ENCODE results near the gene APAF1. TPM values are rescaled to one million over a fixed set of nuclear protein-coding genes. Genes with fewer than 3 reads are reported as not detected.

The APAF1 gene
- polyA plus RNA-seq, 12 donors = 24.0 to 41.3 (median 36.2) TPM; not detected in 1

- DNase-seq = no peak
These were observed 11.4 kb downstream of the APAF1 start for GRCh38 chr12:98656289-98657101.

DNA sequence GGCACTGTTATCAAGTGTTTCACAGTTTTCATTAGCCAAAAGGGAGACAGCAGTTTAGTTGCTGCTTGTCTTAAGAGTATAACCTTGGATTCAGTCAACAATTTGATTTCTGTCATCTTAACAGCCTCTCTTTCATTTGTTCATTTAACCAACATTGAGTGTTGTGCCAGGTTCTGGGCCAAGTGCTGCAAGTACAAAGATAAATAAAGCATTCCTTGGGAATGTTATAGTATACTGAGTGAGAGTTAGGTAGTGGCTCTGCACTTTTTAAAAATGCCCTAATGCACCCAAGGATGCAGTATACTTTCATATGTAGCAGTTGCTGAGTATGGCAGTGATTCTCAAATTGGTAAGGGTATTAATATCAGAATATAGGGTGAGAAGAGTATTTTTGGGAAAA lies 15.4 kb downstream of the APAF1 start:
- no peak for DNase-seq

- DNase-seq = no peak
These were observed 24.7 kb downstream of the APAF1 start for GRCh38 chr12:98669751-98670150.

DNA sequence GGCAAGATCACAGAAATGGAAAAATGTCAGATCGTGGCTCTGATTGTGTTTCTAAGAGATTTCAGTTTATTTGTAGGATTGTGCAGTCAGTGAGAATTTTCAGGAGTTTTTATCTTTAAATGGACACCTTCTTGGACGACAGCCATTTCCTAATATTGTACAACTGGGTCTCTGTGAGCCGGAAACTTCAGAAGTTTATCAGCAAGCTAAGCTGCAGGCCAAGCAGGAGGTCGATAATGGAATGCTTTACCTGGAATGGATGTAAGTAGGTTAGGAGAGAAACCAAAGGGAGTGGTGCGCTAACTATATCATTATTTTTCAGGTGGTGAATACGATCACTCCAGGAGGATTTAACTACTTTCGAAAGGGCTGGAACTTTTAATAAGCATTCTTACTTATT lies 26.4 kb downstream of the APAF1 start:
- DNase-seq = no peak

DNA sequence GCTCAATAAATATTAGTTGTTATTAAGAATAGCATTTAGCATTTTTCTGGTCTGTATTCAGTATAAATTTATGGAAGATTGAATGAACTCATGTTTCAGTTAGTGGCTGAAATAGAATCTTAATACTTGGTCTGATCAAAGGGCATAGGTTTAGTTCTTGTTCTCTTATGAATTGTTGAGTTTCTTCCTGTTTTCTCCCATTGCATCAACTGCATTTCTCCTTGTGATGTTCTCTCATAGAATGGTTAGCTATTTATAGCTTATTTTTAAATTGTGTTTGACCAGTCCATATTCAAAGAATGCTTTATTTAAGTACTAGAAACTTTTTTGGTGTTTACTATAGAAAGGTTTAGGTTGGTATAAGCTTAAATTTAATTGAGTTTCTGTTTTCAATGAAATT lies 29.8 kb downstream of the APAF1 start:
- DNase-seq = no peak

DNA sequence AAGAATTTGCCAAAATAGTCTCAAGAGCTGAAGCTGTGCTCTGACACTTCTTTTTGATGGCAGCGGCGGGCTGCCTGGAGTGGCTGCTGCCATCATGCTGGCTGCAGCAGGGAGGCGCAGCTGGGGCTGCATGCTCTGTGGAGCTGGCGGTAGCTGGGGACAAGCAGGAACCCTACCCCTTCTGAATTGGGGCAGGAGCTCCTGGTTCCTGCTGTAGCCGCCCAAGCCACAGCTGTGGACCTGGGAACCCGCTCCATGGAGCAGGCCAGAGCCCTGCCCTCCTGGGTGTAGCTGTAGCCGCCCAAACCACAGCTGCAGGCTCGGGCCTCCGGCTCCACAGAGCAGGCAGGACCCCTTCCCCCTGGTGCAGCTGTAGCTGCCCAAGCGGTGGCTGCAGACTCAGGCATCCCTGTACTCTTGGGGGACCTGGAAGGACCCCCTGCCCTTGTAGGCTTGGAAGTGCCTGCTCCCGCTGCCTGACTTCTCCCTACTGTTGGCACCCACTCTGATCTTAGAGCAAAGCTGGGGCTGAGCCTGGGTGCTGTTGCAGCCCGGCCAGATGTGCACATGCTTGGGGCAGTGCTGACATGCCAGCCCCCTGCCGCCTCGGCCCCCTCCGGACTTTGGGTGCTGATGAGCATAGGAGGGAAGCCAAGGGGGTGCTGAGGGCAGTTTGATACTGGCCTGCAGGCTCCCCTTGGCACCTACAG lies 33.3 kb downstream of the APAF1 start:
- no peak for DNase-seq

- no peak for DNase-seq
These were observed 34.0 kb downstream of the APAF1 start for GRCh38 chr12:98678946-98679610.

GRCh38 chr12:98679611-98680005 lies 34.5 kb downstream of the APAF1 start:
- no peak for DNase-seq

GRCh38 chr12:98684199-98684598 lies 39.1 kb downstream of the APAF1 start:
- DNase-seq = no peak

DNA sequence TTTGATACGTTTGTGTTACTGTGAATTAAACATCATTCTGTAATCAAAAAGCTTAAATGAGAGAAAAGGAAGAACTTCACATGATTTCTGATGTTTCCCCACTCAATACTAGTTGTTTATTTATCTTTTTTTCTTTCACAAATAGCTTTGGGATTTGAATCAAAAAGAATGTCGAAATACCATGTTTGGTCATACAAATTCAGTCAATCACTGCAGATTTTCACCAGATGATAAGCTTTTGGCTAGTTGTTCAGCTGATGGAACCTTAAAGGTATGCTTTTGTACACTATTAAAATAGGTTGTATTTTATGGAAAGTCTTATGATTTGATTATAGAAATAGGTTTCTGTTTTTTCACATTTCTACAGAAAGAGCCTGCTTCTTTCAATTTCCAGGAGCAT lies 41.5 kb downstream of the APAF1 start:
- no peak for DNase-seq

- DNase-seq = no peak
These were observed 46.3 kb downstream of the APAF1 start for GRCh38 chr12:98691351-98691750.

GRCh38 chr12:98696036-98696646 lies 51.1 kb downstream of the APAF1 start:
- DNase-seq = no peak

- no peak for DNase-seq
These were observed 52.1 kb downstream of the APAF1 start for GRCh38 chr12:98697209-98697608.

- peak; percentile 33 for DNase-seq
These were observed 53.7 kb downstream of the APAF1 start for GRCh38 chr12:98698603-98699463.

- no peak for DNase-seq
These were observed 54.5 kb downstream of the APAF1 start for GRCh38 chr12:98699586-98699985.

DNA sequence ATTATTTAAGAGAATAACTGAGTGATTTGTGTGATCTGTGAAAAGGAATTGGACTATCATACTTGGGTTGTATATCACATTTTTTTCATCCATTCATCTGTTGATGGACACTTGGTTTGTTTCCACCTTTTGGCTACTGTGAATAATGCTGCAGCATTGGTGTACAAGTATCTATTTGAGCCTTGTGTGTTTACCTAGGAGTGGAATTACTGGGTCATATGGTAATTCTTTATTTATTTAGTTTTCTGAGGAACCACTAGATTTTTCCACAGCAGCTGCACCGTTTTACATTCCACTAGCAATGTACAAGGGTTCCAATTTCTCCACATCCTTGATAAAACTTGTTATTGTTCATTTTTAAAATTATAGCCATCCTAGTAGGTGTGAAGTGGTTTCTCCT lies 56.1 kb downstream of the APAF1 start:
- DNase-seq = no peak

GRCh38 chr12:98709022-98709421 lies 63.9 kb downstream of the APAF1 start:
- DNase-seq = no peak

DNA sequence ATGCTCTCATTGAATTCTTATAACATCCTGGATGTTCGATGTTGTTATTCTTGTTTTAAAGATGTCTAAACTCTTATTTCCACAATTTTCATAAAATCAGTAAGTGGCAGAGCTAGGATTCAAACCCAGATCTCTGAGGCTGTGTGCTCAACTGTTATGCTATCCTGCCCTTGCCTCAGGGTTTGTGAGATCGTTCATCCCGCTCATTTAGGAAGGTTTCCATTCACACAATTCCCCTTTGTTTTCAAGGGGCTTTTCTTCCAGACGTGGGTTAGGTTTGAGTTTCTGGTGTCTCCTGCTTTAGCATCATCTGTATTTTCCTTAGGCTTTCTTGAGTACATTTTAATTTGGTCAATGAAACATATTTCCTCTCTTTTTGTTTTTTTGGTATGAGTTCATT lies 69.3 kb downstream of the APAF1 start:
- DNase-seq = no peak

DNA sequence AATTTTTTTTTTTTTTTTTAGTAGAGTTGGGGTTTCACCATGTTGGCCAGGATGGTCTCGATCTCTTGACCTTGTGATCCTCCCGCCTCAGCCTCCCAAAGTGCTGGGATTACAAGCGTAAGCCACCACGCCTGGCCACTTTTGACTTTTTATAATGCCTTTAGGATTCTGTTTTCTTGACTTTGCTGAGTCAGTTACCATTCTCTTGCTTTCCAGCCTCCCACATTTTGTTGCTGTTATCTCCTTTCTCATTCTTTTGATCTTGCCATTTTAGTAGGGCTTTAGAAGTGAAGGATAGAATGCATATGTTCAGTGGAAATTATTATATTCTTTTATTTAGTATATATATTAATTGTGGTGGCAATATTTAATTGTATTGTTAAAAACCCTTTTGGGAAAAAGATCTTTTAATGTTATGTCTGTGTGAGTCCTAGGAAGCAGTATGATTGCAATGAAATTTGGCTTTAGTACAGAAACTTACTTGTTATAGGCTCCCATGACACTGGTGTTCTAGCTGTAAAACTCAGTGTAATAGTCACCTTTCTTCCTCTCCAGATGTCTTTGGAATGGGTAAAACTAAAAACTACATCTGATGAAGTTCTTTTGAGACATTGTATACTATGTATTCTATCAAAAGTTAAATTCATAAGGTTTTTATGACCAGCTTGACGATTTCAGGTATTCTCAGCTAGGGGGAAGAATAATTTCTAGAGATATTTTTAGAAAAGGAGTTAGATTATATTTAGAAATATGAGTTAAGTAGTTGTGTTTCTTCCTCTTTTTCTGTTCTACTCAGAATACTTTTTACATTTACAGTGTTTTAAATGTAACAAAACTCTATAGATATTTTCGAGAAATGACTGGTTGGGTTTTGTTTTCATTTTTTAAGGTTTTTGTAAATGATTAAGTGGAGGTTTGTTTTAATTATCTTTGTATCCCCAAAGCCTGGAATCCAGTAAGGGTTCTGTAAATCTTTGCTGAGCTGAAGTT lies 74.7 kb downstream of the APAF1 start:
- no peak for DNase-seq

GRCh38 chr12:98721204-98721702 lies 76.2 kb downstream of the APAF1 start:
- no peak for DNase-seq

Measured in muscle of arm (tissue), 12 donors.